Smooth muscle cell (in vitro differentiated cells): ENCODE measurements around the gene NMT2. TPM values are rescaled to one million over a fixed set of nuclear protein-coding genes. Genes with fewer than 3 reads are reported as not detected.

ENCODE experiments used
- DNase-seq: peaks from one replicate; lab custom pipeline; 2025; ENCODE audit not compliant: unreplicated experiment; lab: John Stamatoyannopoulos, UW
- H2AFZ ChIP-seq: fragments of 200-600 bp; sonication (generic); 2 replicates; pipeline ENCODE4 v1.6.0; 2016; ENCODE audit warnings: antibody characterized with exemption, low read depth, mild to moderate bottlenecking
- H3F3A ChIP-seq: fragments of 200-600 bp; sonication (generic); 2 replicates; pipeline ENCODE4 v1.6.0; 2017; ENCODE audit warnings: antibody characterized with exemption, low read depth
- H3K27ac ChIP-seq: fragments of 200-600 bp; sonication (generic); 2 replicates; pipeline ENCODE4 v1.5.1; 2016; ENCODE audit warnings: low read depth, mild to moderate bottlenecking
- H3K27me3 ChIP-seq: fragments of 200-600 bp; sonication (generic); 2 replicates; pipeline ENCODE4 v1.6.1; 2016; ENCODE audit warnings: low read depth, mild to moderate bottlenecking
- H3K36me3 ChIP-seq: fragments of 200-600 bp; sonication (generic); 2 replicates; pipeline ENCODE4 v1.5.1; 2016; ENCODE audit warnings: low read depth
- H3K4me1 ChIP-seq: fragments of 200-600 bp; sonication (generic); 2 replicates; pipeline ENCODE4 v1.5.1; 2016; ENCODE audit warnings: low read depth
- H3K4me2 ChIP-seq: fragments of 200-600 bp; sonication (generic); 2 replicates; pipeline ENCODE4 v1.6.0; 2016; ENCODE audit warnings: mild to moderate bottlenecking
- H3K4me3 ChIP-seq: fragments of 200-600 bp; sonication (generic); 2 replicates; pipeline ENCODE4 v1.5.1; 2016; ENCODE audit warnings: mild to moderate bottlenecking
- H3K79me2 ChIP-seq: fragments of 200-600 bp; sonication (generic); 2 replicates; pipeline ENCODE4 v1.6.0; 2016; ENCODE audit warnings: low read depth, mild to moderate bottlenecking
- H3K9ac ChIP-seq: fragments of 200-600 bp; sonication (generic); 2 replicates; pipeline ENCODE4 v1.6.0; 2016; ENCODE audit warnings: low read depth
- H3K9me3 ChIP-seq: fragments of 200-600 bp; sonication (generic); replicated peaks from 2 replicates; pipeline ENCODE4 v1.5.1; 2016; ENCODE audit warnings: low read depth
- H4K20me1 ChIP-seq: fragments of 200-600 bp; sonication (generic); 2 replicates; pipeline ENCODE4 v1.6.0; 2016; ENCODE audit warnings: low read depth
- CTCF ChIP-seq: fragments of 200-600 bp; sonication (generic); IDR thresholded peaks from 2 replicates; pipeline ENCODE4 v1.5.1; 2017; ENCODE audit warnings: borderline replicate concordance, mild to moderate bottlenecking, antibody characterized with exemption; ENCODE audit not compliant: insufficient read depth, poor library complexity, severe bottlenecking
- WGBS: methylation state at CpG from one replicate; pipeline ENCODE4 v1.1.7; 2016; ENCODE audit warnings: low lambda C conversion rate; 5-methylcytosine and 5-hydroxymethylcytosine counted together
- polyA plus RNA-seq: library from polyadenylated mRNA; unstranded; fragments of >200 nt; fragmentation: Nextera tagmentation; extraction: Ambion mirVana; gene quantifications from 2 replicates; pipeline ENCODE4 v1.2.1, GENCODE V29; 2016
- total RNA-seq: library from RNA; depleted of rRNA; stranded (reverse); fragments of >200 nt; gene quantifications from 2 replicates; pipeline ENCODE4 v1.2.3, GENCODE V29; 2014

The NMT2 gene
- total and polyA plus RNA-seq, 2 experiments from 2014 or later, result 9.4 to 9.5 TPM

GRCh38 chr10:15175587-15175986 lies 7.1 kb upstream of the NMT2 start:
- Histone ChIP-seq H3F3A (no peaks in the 10 kb centered on the region), H3K36me3 (no peaks in the 10 kb centered on the region), H3K79me2 (no peaks in the 10 kb centered on the region), H4K20me1 (no peaks in the 10 kb centered on the region), H3K27ac (no peak overlapping the region), H3K4me3 (no peak overlapping the region), H3K9me3 (no peaks in the 10 kb centered on the region), H3K9ac (no peak overlapping the region), H3K27me3 (no peaks in the 10 kb centered on the region), H3K4me2 (no peak overlapping the region), H2AFZ (no peak overlapping the region), H3K4me1 (no peaks in the 10 kb centered on the region)
- no peak for DNase-seq
- no peak for TF ChIP-seq CTCF
- WGBS, result 91% methylated on average over 6 of the region's 6 CpGs

GRCh38 chr10:15172306-15172840 lies 3.9 kb upstream of the NMT2 start:
- H3K27me3 ChIP-seq, result no peaks in the 10 kb centered on the region
- no peak for TF ChIP-seq CTCF
- H4K20me1 ChIP-seq, result no peaks in the 10 kb centered on the region
- H3K9ac ChIP-seq, result no peak overlapping the region
- H3K4me1 ChIP-seq, result peaks cover 1% of the 10 kb centered on the region
- peaks cover 8% of the 10 kb centered on the region for H3F3A ChIP-seq
- no peak overlapping the region for H3K4me2 ChIP-seq
- H3K4me3 ChIP-seq, result no peak overlapping the region
- no peak overlapping the region for H3K27ac ChIP-seq
- no peaks in the 10 kb centered on the region for H3K79me2 ChIP-seq
- no peak overlapping the region for H2AFZ ChIP-seq
- H3K36me3 ChIP-seq, result no peaks in the 10 kb centered on the region
- no peak for DNase-seq
- H3K9me3 ChIP-seq, result no peaks in the 10 kb centered on the region
- 90% methylated on average over 7 of the region's 7 CpGs for WGBS

- peak overlapping the region; percentile 83 for H2AFZ ChIP-seq
- H3K4me3 ChIP-seq, result no peak overlapping the region
- DNase-seq, result no peak
- H3K27me3 ChIP-seq, result no peaks in the 10 kb centered on the region
- peaks cover 19% of the 10 kb centered on the region for H3K79me2 ChIP-seq
- H3K9ac ChIP-seq, result no peak overlapping the region
- no peak overlapping the region for H3K27ac ChIP-seq
- WGBS, result 87% methylated on average over 16 of the region's 16 CpGs
- H3K9me3 ChIP-seq, result no peaks in the 10 kb centered on the region
- no peaks in the 10 kb centered on the region for H4K20me1 ChIP-seq
- no peaks in the 10 kb centered on the region for H3K36me3 ChIP-seq
- peaks cover 10% of the 10 kb centered on the region for H3F3A ChIP-seq
- H3K4me2 ChIP-seq, result peak overlapping the region; percentile 81
- peaks cover 17% of the 10 kb centered on the region for H3K4me1 ChIP-seq
- TF ChIP-seq CTCF, result no peak
Measured at GRCh38 chr10:15169555-15170401, 1.3 kb upstream of the NMT2 start.
